RWPE1 (cell line): ENCODE results near the gene SLC12A7.

Experiments
- CTCF ChIA-PET: fragments of 350-600 bp; sonication (Branson Sonifier 250); formaldehyde crosslinking; extraction: SDS; loops from one replicate; lab custom pipeline; 2021; lab: Yijun Ruan, JAX
- POLR2A ChIA-PET: fragments of 400-600 bp; formaldehyde crosslinking; extraction: SDS; loops from one replicate; lab custom pipeline; 2020; ENCODE audit warnings: antibody characterized with exemption; ENCODE audit not compliant: low non-redundant PET; lab: Yijun Ruan, JAX
- DNase-seq: peaks from one replicate; pipeline ENCODE4 v3.0.0; 2012; ENCODE audit warnings: low spot score
- H3K27ac ChIP-seq: fragments of 450-650 bp; 2 replicates; pipeline ENCODE4 v1.5.1; 2017
- CTCF ChIP-seq: fragments of 450-650 bp; conservative IDR thresholded peaks from 2 replicates; pipeline ENCODE4 v1.5.1; 2017; ENCODE audit warnings: low read depth, mild to moderate bottlenecking

Gene SLC12A7

GRCh38 chr5:1133108-1133507 lies 21.2 kb upstream of the SLC12A7 start:
- no peak for TF ChIP-seq CTCF
- no peak overlapping the region for H3K27ac ChIP-seq
- POLR2A ChIA-PET = no interaction called here
- no peak for DNase-seq
- CTCF ChIA-PET = interaction anchor here (1.1 kb wide), 1 partner anchor 42 kb away, joined by 3 read pairs; no protein-coding TSS in a partner anchor

GRCh38 chr5:1132570-1132969 lies 20.7 kb upstream of the SLC12A7 start:
- no peak for DNase-seq
- no peak for TF ChIP-seq CTCF
- CTCF ChIA-PET = no interaction called here
- no peak overlapping the region for H3K27ac ChIP-seq
- POLR2A ChIA-PET = no interaction called here

GRCh38 chr5:1131726-1132125 lies 19.9 kb upstream of the SLC12A7 start:
- peak overlapping the region; percentile 59; the same call in 1 of the 2 replicates for H3K27ac ChIP-seq
- CTCF ChIA-PET = interaction anchor here (0.7 kb wide), 1 partner anchor 29 kb away, joined by 5 read pairs; no protein-coding TSS in a partner anchor
- POLR2A ChIA-PET = no interaction called here
- no peak for TF ChIP-seq CTCF
- no peak for DNase-seq

GRCh38 chr5:1131191-1131621 lies 19.3 kb upstream of the SLC12A7 start:
- no peak for DNase-seq
- peak overlapping the region; percentile 59 for H3K27ac ChIP-seq
- ChIA-PET CTCF (interaction anchor here (0.6 to 1.9 kb wide), 5 partner anchors 9 to 122 kb away, joined by 3 to 8 read pairs (median 4); partner anchors contain the start of gene NKD2), POLR2A (no interaction called here)
- TF ChIP-seq CTCF = no peak

- CTCF ChIA-PET = interaction anchor here (0.6 to 1.9 kb wide), 5 partner anchors 10 to 122 kb away, joined by 3 to 8 read pairs (median 3); partner anchors contain the start of gene NKD2
- TF ChIP-seq CTCF = no peak
- peak; percentile 24 for DNase-seq
- POLR2A ChIA-PET = no interaction called here
- peak overlapping the region; percentile 59 for H3K27ac ChIP-seq
Observed at GRCh38 chr5:1130218-1130946, 18.5 kb upstream of the SLC12A7 start.

- H3K27ac ChIP-seq = 0 out of 2 replicates have a peak overlapping the region, but pooled peaks have one; percentile 4
- ChIA-PET POLR2A (no interaction called here), CTCF (interaction anchor here (0.8 to 1.9 kb wide), 2 partner anchors 16 to 121 kb away, joined by 3 to 8 read pairs; partner anchors contain the start of gene NKD2)
- peak; percentile 38 for DNase-seq
- no peak for TF ChIP-seq CTCF
Observed at GRCh38 chr5:1129711-1130055, 17.8 kb upstream of the SLC12A7 start.
